GM12872 (cell line): ENCODE data around the gene ARSK.

Experiments
- TF ChIP-seq, protein P1 (sequence below): IDR thresholded peaks from 3 replicates; pipeline ENCODE4 v1.5.1; 2011; ENCODE audit warnings: low read depth, mild to moderate bottlenecking, low read length, moderate library complexity; ENCODE audit not compliant: insufficient read depth

ARSK gene, protein sequence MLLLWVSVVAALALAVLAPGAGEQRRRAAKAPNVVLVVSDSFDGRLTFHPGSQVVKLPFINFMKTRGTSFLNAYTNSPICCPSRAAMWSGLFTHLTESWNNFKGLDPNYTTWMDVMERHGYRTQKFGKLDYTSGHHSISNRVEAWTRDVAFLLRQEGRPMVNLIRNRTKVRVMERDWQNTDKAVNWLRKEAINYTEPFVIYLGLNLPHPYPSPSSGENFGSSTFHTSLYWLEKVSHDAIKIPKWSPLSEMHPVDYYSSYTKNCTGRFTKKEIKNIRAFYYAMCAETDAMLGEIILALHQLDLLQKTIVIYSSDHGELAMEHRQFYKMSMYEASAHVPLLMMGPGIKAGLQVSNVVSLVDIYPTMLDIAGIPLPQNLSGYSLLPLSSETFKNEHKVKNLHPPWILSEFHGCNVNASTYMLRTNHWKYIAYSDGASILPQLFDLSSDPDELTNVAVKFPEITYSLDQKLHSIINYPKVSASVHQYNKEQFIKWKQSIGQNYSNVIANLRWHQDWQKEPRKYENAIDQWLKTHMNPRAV

DNA sequence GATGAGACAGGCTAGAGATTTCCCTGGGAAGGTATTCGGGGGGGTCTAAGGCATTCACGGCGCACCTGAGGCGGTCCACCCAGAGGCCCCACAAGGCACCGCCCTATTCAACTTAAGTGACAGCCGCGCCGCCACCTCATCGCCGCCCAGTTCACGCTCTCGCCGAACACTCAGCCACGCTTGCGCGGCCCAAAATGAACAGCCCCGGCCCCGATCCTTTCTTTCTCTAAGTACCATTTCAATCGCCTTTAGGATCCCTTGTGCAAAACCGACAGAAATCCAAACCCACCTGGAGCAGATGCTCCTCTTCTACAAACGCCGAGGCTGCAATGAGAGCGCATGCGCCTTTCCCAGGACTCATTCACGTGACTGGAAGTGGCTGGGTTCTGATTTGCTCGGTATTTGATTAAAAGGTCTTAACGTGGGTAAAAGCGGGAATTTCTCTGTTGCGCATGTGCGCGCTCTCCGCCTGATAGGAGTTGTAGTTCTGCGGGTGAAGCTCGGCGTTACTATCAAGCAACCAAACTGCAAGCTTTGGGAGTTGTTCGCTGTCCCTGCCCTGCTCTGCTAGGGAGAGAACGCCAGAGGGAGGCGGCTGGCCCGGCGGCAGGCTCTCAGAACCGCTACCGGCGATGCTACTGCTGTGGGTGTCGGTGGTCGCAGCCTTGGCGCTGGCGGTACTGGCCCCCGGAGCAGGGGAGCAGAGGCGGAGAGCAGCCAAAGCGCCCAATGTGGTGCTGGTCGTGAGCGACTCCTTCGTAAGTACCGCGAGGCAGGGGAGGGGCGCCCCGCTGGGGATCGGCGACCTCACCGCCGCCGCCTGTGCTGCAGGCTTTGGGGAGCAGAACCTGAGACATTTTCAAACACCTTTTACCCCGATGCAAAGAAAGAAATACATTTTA, at the start of gene ARSK, which contains the start of gene SKIC3:
Gene ARSK (plus strand): TSS at position 455 of the 902 bp plus-strand sequence. CDS start 178 bp downstream, at position 633.
Gene SKIC3 (minus strand): TSS at position 331 of the 902 bp plus-strand sequence. CDS start 7,827 bp downstream, outside the sequence.
- TF ChIP-seq, protein P1, sequence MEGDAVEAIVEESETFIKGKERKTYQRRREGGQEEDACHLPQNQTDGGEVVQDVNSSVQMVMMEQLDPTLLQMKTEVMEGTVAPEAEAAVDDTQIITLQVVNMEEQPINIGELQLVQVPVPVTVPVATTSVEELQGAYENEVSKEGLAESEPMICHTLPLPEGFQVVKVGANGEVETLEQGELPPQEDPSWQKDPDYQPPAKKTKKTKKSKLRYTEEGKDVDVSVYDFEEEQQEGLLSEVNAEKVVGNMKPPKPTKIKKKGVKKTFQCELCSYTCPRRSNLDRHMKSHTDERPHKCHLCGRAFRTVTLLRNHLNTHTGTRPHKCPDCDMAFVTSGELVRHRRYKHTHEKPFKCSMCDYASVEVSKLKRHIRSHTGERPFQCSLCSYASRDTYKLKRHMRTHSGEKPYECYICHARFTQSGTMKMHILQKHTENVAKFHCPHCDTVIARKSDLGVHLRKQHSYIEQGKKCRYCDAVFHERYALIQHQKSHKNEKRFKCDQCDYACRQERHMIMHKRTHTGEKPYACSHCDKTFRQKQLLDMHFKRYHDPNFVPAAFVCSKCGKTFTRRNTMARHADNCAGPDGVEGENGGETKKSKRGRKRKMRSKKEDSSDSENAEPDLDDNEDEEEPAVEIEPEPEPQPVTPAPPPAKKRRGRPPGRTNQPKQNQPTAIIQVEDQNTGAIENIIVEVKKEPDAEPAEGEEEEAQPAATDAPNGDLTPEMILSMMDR = no peak

DNA sequence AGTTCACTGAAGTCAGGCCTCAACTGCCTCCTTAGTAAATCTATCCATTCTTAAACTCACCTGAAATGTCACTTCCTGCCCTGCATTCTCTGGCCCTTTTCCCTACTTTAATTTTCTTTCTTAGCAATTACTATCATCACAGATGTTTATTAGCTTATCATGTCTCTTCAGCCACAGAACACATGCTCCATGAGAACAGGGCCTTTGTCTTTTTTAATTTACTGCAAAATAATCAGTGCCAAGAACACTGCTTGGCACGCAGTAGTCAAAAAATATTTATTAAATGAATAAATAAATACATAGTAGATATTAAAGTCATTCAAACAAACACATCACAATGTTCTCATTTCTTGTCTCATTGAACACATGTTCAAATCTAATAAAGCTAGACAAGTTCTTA, 46.4 kb upstream of the ARSK start:
- TF ChIP-seq, protein P1 = no peak

DNA sequence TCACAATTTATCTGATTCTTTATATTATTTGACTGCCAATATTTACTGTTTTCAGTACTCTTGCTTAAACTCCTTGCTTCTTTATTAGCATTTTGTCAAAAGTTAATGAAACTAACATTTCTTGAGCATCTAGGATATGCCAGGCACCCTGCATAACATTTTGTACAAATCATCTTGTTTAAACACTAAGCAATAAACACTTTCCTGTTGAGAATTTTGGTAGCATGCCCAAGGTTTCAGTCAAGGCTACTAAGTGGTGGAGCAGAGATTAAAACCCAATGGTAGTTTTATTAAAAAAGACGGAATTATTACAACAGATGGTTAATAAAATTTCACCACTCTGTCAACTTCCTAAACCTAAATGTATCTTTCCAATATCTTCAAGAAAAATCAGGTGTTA, 43.3 kb upstream of the ARSK start:
- TF ChIP-seq, protein P1 = no peak

DNA sequence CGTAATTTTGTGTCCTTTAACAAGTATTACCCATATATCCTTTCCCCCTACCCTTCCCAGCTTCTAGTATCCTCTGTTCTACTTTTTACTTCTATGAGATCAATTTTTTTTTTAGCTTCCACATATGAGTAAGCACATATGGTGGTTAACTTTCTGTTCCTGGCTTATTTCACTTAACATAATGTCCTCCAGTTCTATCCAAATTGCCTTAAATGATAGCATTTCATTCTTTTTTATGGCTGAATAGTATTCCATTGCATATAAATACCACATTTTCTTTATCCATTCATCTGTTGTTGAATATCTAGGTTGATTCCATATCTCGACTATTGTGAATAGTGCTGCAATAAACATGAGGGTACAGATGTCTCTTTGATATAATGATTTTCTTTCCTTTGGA, 36.5 kb upstream of the ARSK start:
- TF ChIP-seq, protein P1 = no peak

DNA sequence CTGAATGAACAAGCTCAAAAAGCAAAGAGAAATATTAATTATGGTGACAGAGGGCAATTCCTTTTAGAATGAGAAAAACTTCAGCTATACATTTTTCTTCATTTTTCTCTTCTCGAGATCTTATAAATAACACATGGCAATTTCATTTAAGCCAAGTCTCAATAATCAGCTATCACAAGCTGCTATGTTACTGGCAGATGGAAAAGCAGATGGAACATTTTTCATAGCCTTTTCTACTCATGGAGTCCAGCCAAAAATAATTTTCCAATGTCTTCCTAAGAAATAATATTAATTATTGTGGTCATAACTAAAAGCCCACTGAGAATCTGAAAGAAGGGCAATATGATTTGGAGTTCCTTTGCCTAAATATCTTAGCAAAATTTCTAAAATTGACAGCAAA, 35.8 kb upstream of the ARSK start:
- TF ChIP-seq, protein P1 = no peak

DNA sequence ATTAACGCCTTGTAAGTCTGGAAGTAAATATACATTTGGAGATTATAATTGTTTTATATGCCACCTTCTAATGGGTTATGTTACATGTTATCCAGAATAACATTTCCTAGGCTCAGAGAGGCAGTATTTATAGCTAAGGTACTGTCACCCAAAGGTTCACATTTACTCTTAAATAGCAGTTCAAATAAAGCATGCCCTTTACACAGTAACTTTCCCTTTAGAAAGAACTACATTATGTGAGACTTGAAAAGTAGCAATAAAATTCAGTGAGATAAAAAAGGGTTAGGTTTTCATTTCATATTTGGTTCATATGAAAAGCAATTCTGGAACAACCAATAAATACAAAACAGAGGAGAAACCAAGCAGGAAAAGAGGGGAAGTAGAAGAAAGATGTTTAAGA, 35.2 kb upstream of the ARSK start:
- TF ChIP-seq, protein P1 = no peak

DNA sequence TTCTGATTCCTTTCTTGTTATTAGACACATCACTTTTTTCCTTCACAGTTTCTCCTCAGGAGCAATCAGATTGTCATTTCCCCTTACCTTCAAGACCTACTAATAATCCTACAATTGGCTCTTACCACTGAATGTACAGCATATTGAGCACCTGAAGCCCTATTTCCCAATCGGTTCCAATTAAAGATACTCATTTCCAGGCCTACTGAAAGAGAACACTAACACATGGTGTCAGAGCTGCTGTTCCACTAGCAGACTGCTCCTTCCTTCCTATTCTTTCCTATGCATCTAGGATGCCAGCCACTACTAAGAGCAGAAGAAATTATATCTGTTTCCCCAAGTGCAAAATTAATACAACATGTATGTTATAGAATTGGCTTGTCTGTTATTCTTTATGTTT, 34.7 kb upstream of the ARSK start:
- TF ChIP-seq, protein P1 = no peak
